Ovary (tissue), 3 donors: Measurements from ENCODE around the gene NDUFB4.

Source experiments
- EP300 ChIP-seq: sonication (generic); formaldehyde crosslinking; IDR thresholded peaks from one replicate; pipeline ENCODE4 v1.6.1; 2017; ENCODE audit warnings: antibody characterized with exemption
- POLR2A ChIP-seq: fragments of 450-650 bp; IDR thresholded peaks from one replicate; pipeline ENCODE4 v1.6.1; 2017; ENCODE audit warnings: antibody characterized with exemption, mild to moderate bottlenecking, moderate library complexity
- TF ChIP-seq, protein P1 (sequence below), 3 donors: fragments of 450-650 bp in 2 of 3; fragments of 200-600 bp in 1 of 3; IDR thresholded peaks; one replicate each; pipeline versions ENCODE4 v1.5.1 to v1.8.0; 2016 to 2022; ENCODE audit warnings: antibody characterized with exemption in 3 of 3, mild to moderate bottlenecking in 1 of 3
- donor health status: DM: no; HTN: no; CAD: no.

DNA sequence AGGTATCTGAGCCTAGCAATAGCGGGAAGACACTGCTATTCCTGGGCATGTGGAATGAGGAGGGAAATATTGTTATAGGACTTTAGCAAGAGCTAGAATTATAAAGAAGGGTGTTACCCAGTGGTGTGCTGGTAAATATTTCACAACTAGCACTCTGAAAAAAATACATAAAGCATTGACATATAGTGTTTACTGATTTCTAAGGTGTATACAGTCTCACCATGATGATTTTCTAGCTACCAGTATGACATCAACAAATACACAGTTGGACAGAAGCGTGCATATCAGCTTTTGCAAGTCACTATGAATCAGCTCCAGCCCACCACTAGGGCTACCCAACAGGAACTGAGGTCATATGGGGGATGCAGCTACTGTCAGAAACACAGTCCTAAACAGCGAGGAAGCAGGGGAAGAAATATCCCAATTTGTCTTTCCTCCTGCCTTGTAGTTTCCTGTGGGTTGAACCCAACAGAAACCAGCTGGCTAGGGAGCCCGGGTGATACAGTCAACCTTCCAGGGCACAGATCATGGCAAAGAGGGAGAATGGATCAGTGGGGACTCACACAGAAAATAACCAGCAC, 46.3 kb downstream of the NDUFB4 start:
- TF ChIP-seq POLR2A (no peak), EP300 (no peak)
- TF ChIP-seq, protein P1, sequence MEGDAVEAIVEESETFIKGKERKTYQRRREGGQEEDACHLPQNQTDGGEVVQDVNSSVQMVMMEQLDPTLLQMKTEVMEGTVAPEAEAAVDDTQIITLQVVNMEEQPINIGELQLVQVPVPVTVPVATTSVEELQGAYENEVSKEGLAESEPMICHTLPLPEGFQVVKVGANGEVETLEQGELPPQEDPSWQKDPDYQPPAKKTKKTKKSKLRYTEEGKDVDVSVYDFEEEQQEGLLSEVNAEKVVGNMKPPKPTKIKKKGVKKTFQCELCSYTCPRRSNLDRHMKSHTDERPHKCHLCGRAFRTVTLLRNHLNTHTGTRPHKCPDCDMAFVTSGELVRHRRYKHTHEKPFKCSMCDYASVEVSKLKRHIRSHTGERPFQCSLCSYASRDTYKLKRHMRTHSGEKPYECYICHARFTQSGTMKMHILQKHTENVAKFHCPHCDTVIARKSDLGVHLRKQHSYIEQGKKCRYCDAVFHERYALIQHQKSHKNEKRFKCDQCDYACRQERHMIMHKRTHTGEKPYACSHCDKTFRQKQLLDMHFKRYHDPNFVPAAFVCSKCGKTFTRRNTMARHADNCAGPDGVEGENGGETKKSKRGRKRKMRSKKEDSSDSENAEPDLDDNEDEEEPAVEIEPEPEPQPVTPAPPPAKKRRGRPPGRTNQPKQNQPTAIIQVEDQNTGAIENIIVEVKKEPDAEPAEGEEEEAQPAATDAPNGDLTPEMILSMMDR (IDR thresholded peaks at IDR 0.05): no peak
